ENCODE results near the gene SHPK. TPM values are rescaled to one million over a fixed set of nuclear protein-coding genes. Genes with fewer than 3 reads are reported as not detected.

The SHPK gene
- total and polyA plus RNA-seq, 8 donors = 10.4 to 16.8 (median 13.8) TPM

GRCh38 chr17:3576970-3577369 is 59.1 kb downstream of the SHPK start:
- peaks cover 0 to 31% of the 10 kb centered on the region in 2 donors for H3K36me3 ChIP-seq
- no peaks in the 10 kb centered on the region for H3K27me3 ChIP-seq
- no peak overlapping the region for H3K27ac ChIP-seq
- no peaks in the 10 kb centered on the region for H3K4me1 ChIP-seq
- TF ChIP-seq CTCF (IDR thresholded peaks at IDR 0.05) = no peak
- H3K9me3 ChIP-seq = no peaks in the 10 kb centered on the region
- intact Hi-C loops (cut with DNase I) = no loop called here
- H3K4me3 ChIP-seq = no peak overlapping the region
- DNase-seq (peak in 1 of 4 donors; percentile 43), ATAC-seq (no peak)

- DNase-seq = no peak
- Histone ChIP-seq H3K4me1 (no peaks in the 10 kb centered on the region), H3K4me3 (no peak overlapping the region), H3K36me3 (peaks cover 0 to 44% of the 10 kb centered on the region in 2 donors), H3K27ac (no peak overlapping the region), H3K27me3 (no peaks in the 10 kb centered on the region), H3K9me3 (no peaks in the 10 kb centered on the region)
- no peak for TF ChIP-seq CTCF (IDR thresholded peaks at IDR 0.05)
- ATAC-seq = no peak
- intact Hi-C loops (cut with DNase I) = no loop called here
Observed at GRCh38 chr17:3575511-3575910, 60.5 kb downstream of the SHPK start.

DNA sequence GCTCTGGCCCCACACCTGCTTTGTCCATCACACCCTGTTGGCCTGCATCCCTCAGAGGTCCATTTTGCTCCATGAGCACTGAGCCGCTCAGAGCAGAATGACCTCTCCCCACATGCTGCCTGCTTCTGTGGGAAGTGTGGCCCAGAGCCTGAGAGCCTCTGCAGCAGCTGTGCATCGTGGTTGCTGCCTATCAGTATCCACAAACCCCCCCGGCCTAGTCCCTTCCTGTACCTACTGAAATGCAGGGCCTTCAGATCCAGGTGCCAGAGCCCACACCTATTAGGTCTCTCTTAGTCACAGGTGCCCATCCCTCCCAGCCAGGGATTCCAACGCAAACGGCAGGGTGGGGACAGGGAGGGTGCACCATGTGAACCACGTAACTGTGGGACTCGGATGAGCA is 61.8 kb downstream of the SHPK start:
- ATAC-seq = no peak
- peaks cover 0 to 36% of the 10 kb centered on the region in 2 donors for H3K36me3 ChIP-seq
- peak in 1 of 4 donors; percentile 25 for DNase-seq
- TF ChIP-seq CTCF (IDR thresholded peaks at IDR 0.05) = no peak
- intact Hi-C loops (cut with DNase I) = no loop called here
- H3K4me1 ChIP-seq = no peaks in the 10 kb centered on the region
- H3K9me3 ChIP-seq = no peaks in the 10 kb centered on the region
- H3K27me3 ChIP-seq = no peaks in the 10 kb centered on the region
- H3K4me3 ChIP-seq = no peak overlapping the region
- H3K27ac ChIP-seq = no peak overlapping the region

GRCh38 chr17:3573246-3574100 is 62.6 kb downstream of the SHPK start:
- no peaks in the 10 kb centered on the region for H3K27me3 ChIP-seq
- no peak overlapping the region for H3K27ac ChIP-seq
- DNase-seq (peak in 1 of 4 donors; percentile 44), ATAC-seq (no peak)
- no peaks in the 10 kb centered on the region for H3K4me1 ChIP-seq
- TF ChIP-seq CTCF (IDR thresholded peaks at IDR 0.05) = no peak
- H3K4me3 ChIP-seq = no peak overlapping the region
- intact Hi-C loops (cut with DNase I) = no loop called here
- no peaks in the 10 kb centered on the region for H3K9me3 ChIP-seq
- H3K36me3 ChIP-seq = peaks cover 0 to 34% of the 10 kb centered on the region in 2 donors

DNA sequence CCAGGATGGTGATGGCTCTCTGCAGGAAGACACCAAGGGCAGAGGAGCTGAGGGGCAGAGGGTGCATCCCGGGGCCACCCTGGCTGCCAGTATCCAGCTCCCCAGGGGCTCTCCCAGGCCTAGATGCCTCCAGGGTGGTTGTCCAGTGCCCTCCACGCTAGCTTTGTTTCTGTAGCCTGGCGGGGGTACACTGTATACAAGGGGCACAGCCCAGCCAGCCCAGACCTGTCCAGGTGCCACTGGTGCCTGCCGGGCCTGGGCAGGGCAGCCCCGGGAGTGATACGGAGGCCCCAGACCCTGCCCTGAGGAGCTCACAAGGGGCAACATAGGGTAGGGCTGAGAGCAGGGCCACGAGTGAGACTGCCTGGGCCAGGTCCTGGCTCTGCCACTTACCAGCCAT is 63.8 kb downstream of the SHPK start:
- H3K4me1 ChIP-seq = no peaks in the 10 kb centered on the region
- ATAC-seq (no peak), DNase-seq (peak in 1 of 4 donors; percentile 53)
- peaks cover 0 to 26% of the 10 kb centered on the region in 2 donors for H3K36me3 ChIP-seq
- H3K27me3 ChIP-seq = no peaks in the 10 kb centered on the region
- no peak for TF ChIP-seq CTCF (IDR thresholded peaks at IDR 0.05)
- no peak overlapping the region for H3K27ac ChIP-seq
- intact Hi-C loops (cut with DNase I) = no loop called here
- H3K9me3 ChIP-seq = no peaks in the 10 kb centered on the region
- H3K4me3 ChIP-seq = no peak overlapping the region

Data from left lung (tissue), 10 donors.